Mesothelial cell of epicardium (in vitro differentiated cells): Measurements from ENCODE around the gene OTOP2. TPM values are rescaled to one million over a fixed set of nuclear protein-coding genes. Genes with fewer than 3 reads are reported as not detected.

Experiments used
- DNase-seq, 2 experiments: peaks; one replicate each; pipeline ENCODE4 v3.0.0; 2021; ENCODE audit warnings: low spot score in 2 of 2; ENCODE audit not compliant: unreplicated experiment in 2 of 2
- H3K27ac Mint-ChIP-seq: 2 replicates; pipeline ENCODE4 v1.8.0; 2021; ENCODE audit warnings: mixed read lengths
- H3K27me3 Mint-ChIP-seq: 2 replicates; pipeline ENCODE4 v1.8.0; 2021; ENCODE audit warnings: low read depth, mixed read lengths
- H3K36me3 Mint-ChIP-seq: 2 replicates; pipeline ENCODE4 v1.8.0; 2021; ENCODE audit warnings: mixed read lengths
- H3K4me1 Mint-ChIP-seq: 2 replicates; pipeline ENCODE4 v1.8.0; 2021; ENCODE audit warnings: mixed read lengths
- H3K4me3 Mint-ChIP-seq: 2 replicates; pipeline ENCODE4 v1.8.0; 2021; ENCODE audit warnings: mild to moderate bottlenecking, moderate library complexity, mixed read lengths
- H3K9me3 Mint-ChIP-seq: 2 replicates; pipeline ENCODE4 v1.8.0; 2021; ENCODE audit warnings: mixed read lengths
- total RNA-seq: library from RNA; stranded (reverse); gene quantifications from 3 replicates; pipeline ENCODE4 v1.2.1, GENCODE V29; 2021
- TF ChIP-seq, protein P1 (sequence below): fragments of 200-600 bp; sonication (generic); IDR thresholded peaks from one replicate; pipeline ENCODE4 v1.5.0; 2021; ENCODE audit warnings: antibody characterized with exemption; ENCODE audit not compliant: unreplicated experiment

The OTOP2 gene
- total RNA-seq, 1 donor from 2014 or later, result not detected

DNA sequence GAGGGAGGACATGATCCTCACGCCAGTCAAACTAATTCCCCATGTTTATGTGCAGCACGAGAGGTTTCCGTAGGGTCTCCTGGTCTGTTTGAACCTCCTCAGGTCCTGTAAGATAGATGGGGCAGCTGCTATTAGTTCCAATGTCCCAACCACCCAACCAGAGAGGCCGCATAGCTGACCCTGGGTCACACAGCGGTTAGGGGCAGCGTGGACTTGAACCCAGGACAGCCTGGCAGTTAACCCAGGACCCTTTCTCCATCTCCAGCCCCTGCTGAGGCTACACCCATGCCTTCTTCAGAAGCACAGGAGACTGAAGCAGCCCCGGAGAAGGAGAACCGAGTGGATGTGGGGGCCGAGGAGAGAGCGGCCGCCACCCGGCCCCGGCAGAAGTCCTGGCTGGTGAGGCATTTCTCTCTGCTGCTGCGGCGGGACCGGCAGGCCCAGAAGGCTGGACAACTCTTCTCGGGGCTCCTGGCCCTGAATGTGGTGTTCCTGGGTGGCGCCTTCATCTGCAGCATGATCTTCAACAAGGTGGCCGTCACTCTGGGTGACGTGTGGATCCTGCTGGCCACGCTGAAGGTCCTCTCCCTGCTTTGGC, 17.2 kb downstream of the OTOP2 start:
- no peak overlapping the region for H3K4me3 Mint-ChIP-seq
- H3K27ac Mint-ChIP-seq, result no peak overlapping the region
- H3K9me3 Mint-ChIP-seq, result no peaks in the 10 kb centered on the region
- TF ChIP-seq, protein P1, sequence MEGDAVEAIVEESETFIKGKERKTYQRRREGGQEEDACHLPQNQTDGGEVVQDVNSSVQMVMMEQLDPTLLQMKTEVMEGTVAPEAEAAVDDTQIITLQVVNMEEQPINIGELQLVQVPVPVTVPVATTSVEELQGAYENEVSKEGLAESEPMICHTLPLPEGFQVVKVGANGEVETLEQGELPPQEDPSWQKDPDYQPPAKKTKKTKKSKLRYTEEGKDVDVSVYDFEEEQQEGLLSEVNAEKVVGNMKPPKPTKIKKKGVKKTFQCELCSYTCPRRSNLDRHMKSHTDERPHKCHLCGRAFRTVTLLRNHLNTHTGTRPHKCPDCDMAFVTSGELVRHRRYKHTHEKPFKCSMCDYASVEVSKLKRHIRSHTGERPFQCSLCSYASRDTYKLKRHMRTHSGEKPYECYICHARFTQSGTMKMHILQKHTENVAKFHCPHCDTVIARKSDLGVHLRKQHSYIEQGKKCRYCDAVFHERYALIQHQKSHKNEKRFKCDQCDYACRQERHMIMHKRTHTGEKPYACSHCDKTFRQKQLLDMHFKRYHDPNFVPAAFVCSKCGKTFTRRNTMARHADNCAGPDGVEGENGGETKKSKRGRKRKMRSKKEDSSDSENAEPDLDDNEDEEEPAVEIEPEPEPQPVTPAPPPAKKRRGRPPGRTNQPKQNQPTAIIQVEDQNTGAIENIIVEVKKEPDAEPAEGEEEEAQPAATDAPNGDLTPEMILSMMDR, result no peak
- H3K27me3 Mint-ChIP-seq, result peaks cover 89% of the 10 kb centered on the region
- H3K4me1 Mint-ChIP-seq, result no peaks in the 10 kb centered on the region
- no peak for DNase-seq
- no peaks in the 10 kb centered on the region for H3K36me3 Mint-ChIP-seq

DNA sequence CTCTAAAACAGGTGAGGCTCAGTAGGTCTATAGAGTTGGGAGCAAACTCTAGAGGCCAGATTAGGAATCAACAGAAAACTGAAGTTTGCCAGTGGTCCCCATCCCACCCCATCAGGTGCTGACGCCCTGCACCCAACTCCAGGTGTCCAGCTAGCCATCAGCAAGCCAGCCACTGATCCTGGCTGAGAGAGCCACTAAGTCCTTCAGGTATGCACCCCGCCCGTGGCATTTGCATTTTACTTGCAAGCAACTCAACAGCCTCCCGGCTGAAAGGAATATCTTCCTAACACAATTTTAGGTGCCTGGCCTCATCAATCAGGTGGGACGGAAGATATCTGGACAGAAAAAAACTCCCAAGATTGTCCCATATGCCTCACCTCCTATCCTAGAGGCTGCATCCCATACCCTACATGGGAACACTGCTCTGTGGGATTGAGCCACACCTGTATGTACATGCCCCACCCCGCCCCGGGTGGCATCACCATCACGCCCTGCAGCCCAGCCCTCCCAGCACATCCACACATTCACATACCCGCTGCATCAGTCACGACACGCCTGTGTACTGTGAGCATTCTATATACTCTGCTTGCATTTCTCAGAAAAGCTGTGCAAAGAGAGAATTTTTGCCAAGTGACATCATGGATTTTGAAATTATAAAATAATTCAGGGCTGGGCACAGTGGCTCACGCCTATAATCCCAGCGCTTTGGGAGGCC, 19.9 kb downstream of the OTOP2 start:
- peaks cover 71% of the 10 kb centered on the region for H3K27me3 Mint-ChIP-seq
- no peaks in the 10 kb centered on the region for H3K36me3 Mint-ChIP-seq
- no peak overlapping the region for H3K4me3 Mint-ChIP-seq
- no peak for DNase-seq
- TF ChIP-seq, protein P1, result no peak
- H3K9me3 Mint-ChIP-seq, result no peaks in the 10 kb centered on the region
- no peaks in the 10 kb centered on the region for H3K4me1 Mint-ChIP-seq
- H3K27ac Mint-ChIP-seq, result no peak overlapping the region

DNA sequence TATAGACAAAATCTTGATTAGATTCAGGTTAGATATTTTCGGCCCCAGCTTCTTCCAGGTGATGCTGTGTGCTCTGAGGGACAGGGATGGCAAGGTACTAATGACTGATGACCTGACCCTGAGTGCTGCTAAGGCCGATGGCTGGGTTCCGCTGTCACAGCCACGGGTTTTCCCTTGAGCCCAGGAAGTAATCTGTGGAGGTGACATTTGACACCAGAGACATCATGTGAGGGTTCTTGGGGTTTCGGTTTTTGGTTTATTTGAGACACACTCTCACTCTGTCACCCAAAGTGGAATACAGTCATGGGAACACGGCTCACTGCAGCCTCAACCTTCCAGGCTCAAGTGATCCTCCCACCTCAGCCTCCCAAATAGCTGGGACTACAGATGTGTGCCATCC, 21.5 kb downstream of the OTOP2 start:
- Mint-ChIP-seq H3K27ac (no peak overlapping the region), H3K27me3 (peaks cover 60% of the 10 kb centered on the region), H3K4me1 (peaks cover 5% of the 10 kb centered on the region)

DNA sequence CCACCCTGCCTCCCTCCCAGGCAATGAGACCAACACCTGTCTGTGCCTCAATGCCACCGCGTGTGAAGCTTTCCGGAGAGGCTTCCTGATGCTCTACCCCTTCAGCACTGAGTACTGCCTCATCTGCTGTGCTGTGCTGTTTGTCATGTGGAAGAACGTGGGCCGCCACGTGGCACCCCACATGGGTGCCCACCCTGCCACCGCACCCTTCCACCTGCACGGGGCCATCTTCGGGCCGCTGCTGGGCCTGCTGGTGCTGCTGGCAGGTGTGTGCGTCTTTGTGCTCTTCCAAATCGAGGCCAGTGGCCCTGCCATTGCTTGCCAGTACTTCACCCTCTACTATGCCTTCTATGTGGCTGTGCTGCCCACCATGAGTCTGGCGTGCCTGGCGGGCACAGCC, 22.6 kb downstream of the OTOP2 start:
- TF ChIP-seq, protein P1, result no peak
- DNase-seq, result no peak
- Mint-ChIP-seq H3K4me3 (no peak overlapping the region), H3K27ac (no peak overlapping the region), H3K36me3 (no peaks in the 10 kb centered on the region), H3K4me1 (peaks cover 5% of the 10 kb centered on the region), H3K27me3 (peaks cover 52% of the 10 kb centered on the region), H3K9me3 (no peaks in the 10 kb centered on the region)

More for the DNA sequence above, 21.5 kb downstream of the OTOP2 start:
- TF ChIP-seq, protein P1, result no peak
- Mint-ChIP-seq H3K36me3 (no peaks in the 10 kb centered on the region), H3K4me3 (no peak overlapping the region), H3K9me3 (no peaks in the 10 kb centered on the region)
- no peak for DNase-seq

DNA sequence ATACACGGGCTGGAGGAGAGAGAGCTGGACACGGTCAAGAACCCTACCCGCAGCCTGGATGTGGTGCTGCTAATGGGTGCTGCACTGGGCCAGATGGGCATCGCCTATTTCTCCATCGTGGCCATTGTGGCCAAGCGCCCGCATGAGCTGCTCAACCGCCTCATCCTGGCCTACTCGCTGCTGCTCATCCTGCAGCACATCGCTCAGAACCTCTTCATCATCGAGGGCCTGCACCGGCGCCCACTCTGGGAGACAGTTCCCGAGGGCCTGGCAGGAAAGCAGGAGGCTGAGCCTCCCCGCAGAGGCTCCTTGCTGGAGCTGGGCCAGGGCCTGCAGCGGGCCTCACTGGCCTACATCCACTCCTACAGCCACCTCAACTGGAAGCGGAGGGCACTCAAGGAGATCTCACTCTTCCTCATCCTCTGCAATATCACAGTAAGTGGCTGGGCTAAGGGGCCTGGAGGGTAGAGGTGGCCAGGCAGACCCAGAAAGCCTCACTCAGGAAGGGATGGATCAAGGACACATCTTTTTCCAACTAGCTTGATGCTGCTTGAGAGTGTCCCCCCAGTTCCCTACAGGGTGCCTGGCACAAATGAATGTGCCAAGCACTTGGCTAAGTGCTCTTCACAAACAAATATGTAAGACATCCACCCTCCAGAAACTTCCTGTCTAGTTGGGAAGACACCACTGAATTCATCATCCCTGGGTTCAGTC, 23.1 kb downstream of the OTOP2 start:
- H3K4me3 Mint-ChIP-seq, result no peak overlapping the region
- no peak overlapping the region for H3K27ac Mint-ChIP-seq
- peaks cover 5% of the 10 kb centered on the region for H3K4me1 Mint-ChIP-seq
- TF ChIP-seq, protein P1, result no peak
- no peaks in the 10 kb centered on the region for H3K36me3 Mint-ChIP-seq
- no peak for DNase-seq
- H3K27me3 Mint-ChIP-seq, result peaks cover 47% of the 10 kb centered on the region
- no peaks in the 10 kb centered on the region for H3K9me3 Mint-ChIP-seq
